ENCODE data around the gene UNC119.

The UNC119 gene

GRCh38 chr17:28519236-28519635, 33.2 kb downstream of the UNC119 start:
- no peak for DNase-seq

DNA sequence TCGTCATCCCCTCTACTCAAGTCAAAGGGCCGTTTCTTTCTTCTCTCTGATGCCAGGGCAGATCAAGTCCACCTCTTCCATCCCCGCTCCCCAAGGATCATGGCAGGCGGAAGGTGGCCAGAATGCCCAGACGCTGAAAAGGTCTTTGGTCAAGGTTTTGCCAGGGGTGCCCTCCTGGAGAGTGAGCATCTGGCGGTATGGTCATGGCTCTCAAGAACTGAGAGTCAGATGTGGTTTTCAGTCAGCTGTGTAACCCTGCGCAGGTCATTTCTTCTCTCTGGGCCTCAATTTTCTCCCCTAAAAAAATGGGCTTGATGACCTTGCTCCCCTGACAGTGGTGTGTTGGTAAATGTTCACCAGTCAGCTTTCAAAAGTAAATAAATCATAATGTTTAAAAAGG, 33.8 kb downstream of the UNC119 start:
- DNase-seq = no peak

GRCh38 chr17:28518132-28518531, 34.3 kb downstream of the UNC119 start:
- DNase-seq = no peak

DNA sequence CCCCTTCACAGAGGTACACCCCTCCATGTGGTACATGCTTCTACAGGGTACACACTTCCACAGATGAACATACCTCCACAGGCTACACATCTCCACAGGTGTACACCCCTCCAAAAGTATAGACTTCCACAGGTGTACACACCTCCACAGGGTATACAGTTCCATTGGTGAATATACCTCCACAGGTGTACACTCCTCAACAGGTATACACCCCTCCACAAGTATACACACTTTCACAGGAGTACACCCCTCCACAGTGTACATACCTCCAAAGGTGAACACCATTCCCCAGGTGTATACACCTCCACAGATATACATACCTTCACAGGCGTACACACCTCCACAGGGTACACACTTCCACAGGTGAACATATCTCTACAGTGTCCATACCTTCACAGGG, 36.9 kb downstream of the UNC119 start:
- DNase-seq = no peak

GRCh38 chr17:28514561-28515002, 37.8 kb downstream of the UNC119 start:
- no peak for DNase-seq

DNA sequence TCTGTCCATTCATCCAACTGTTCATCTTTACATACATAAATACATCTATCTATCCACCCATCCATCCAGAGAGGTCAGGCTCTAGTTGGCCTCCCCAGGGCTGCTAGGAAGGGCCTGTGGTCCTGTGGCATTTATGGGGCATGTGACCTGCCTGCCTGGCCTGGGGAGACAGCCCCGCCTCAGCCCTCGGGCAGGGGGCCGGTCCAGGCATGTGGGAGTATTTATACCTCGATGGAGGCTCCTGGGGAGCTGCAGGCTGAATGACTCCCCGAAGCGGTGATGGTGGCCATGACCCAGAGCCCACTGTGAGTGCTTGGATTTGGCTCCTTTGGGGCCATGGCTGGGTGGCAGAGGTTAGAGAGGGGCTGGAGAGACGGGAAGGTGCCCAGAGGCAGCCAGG, 38.9 kb downstream of the UNC119 start:
- DNase-seq = no peak

DNA sequence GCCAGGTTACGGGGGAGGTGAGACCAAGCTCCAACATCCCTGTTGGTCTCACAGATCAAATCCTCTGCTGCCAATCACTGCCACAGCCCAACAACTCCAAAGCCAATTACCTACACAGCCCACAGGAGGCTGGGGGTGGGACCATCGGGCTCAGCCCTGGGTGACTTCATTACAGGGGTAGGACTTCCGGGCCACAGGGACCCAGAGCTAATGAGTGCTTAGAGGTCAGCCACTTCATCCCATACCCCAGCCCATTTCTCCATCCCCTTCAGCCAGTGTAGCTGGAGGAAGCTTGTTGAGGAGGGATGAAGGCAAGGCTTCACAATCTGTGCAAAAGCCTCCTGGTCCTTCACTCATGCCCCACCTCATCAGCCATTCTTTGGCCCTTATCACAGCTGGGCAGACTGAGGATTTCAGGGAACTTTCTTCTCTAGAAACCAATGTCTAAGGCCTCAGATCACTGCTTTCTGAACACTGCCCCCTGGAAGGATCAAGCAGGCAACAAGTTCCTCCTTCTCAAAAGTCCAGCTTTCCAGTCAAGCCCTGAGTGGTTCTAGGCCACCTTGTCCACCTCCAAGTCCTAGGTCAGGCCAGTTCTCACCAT, 40.5 kb downstream of the UNC119 start:
- DNase-seq = no peak

DNA sequence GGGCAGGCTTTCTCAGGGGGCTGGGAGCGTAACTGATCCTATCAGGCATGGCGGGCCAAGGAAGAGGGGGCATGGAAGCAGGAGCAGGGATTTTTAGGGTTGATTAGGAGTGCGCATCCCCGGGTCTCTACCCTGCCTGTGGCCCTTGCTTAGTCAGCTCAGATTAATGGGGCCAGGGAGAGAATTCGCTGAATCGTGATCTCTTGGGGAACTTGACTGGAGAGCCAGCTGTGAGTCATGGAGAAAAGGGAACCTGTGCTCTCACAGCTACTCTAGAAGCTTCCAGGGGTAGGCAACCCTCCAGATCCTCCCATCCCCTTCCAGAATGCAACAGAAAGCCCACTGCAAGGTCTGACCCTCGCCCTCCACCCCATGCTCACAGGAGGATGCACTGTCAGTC, 42.6 kb downstream of the UNC119 start:
- DNase-seq = no peak

GRCh38 chr17:28508211-28508724, 44.2 kb downstream of the UNC119 start:
- no peak for DNase-seq

DNA sequence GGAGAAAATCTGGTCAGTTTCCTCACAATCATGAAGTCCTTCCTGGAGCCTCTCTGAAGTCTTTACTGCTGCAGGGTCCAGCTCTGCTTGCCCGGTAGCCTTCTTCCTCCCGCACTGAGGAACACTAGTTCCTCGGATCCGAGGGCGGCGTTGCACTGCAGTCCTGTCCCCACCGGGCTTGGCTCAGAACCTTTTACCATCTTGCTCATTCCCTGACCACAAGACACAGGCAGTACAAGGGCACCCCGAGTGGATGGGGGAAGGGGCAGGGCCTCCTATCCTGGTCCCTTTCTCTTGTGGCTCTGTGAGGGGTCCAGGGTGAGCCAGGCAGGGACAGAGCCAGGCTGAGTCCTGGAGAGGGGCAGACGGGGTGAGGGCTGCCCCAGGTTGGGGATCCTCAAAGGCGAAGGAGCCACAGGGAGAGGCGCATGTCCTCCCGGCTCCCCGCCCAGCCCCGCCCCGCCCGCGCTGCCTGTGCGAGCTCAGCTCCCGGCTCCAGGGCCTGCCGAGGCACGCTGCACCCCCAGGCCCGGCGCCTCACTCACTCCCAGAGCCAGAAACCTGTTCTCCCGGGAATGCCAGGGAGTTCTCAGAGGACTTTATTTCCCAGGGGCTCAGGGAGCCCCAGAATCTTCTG, 44.7 kb downstream of the UNC119 start:
- no peak for DNase-seq

GRCh38 chr17:28506763-28507487, 45.5 kb downstream of the UNC119 start:
- DNase-seq = no peak

DNA sequence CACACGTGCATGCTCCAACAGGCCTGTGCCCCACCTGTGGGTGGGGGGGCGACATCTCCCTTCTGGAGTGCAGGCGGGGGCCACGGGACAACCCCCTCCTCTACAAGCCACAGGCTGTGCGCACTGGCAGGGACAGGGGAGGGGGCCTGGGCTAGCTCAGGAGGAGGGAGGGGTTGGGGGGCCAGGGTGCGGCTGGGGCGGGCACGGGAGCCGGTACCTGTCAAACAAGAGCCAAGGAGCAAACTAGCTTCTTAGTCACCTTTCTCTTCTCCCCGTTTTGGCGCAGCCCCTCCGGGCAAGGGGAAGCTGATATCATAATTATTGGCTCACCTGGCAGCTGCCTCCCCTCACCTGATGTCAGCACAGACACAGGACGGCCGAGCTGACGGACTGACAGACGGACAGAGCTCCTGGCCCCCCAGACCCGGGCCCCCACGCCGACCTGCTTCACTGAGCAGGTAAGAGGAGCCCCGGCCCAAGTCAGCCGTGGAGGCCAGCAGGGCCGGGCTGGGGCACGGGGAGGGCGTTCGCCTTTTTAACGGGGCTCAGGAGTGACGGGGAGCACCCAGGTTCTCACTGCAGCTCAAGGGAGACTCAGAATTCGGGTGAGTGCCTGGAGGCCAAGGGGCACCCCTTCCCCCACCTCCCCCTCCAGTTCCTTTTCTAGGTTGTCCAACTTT, 46.3 kb downstream of the UNC119 start, which contains the start of gene FOXN1:
Gene FOXN1 (plus strand): TSS at position 363 of the 680 bp plus-strand sequence. CDS start 17,622 bp downstream, outside the sequence.
- no peak for DNase-seq

DNA sequence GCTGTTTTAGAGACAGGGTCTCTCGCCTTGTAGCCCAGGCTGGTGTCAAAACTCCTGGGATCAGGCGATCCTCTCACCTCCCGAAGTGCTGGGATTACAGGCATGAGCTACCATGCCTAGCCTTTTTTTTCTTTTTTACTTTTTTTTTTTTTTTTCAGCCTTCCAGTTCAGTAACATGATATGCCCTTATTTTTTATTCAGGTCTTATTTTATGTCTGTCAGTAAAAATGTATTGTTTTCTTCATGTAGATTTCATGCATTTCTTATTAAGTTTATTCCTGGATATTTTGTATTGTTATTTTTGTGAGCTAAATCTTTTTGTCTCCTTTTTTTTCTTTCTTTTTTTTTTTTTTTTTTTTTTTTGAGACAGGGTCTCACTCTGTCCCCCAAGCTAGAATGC, 49.0 kb downstream of the UNC119 start:
- no peak for DNase-seq

- no peak for DNase-seq
Observed at GRCh38 chr17:28501421-28502284, 50.8 kb downstream of the UNC119 start.

DNA sequence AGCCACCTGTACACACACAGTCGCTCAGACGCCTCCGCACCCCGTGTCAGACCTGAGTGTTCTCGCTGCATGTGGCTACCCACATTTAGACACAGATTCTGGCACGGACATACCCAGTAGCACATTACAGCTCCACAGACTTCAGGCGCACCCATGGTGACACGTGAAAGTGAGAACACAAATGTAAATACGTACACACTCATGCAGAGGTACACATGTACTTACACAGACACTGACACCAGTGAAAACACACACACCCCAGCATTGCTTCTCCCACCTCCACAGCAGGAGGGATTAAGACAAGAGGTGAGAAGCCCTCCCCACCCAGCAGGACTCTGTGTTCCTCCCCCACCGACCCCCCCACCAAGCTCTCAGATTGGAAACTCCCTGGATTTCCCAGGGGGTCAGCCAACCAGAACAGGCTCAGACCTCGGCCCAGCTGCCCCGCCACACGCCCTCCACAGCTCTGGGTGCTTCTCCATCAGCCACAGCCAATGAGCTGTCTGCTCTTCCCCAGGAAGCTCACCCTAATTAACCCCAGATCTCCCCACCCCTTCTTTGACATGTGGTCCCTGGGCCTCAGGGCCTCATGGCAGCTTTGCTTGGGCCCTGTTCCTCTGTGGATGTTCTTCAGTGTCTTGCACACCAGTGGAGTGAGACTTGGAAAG, 51.6 kb downstream of the UNC119 start:
- DNase-seq = no peak

- DNase-seq = no peak
Observed at GRCh38 chr17:28499684-28500357, 52.6 kb downstream of the UNC119 start.

DNA sequence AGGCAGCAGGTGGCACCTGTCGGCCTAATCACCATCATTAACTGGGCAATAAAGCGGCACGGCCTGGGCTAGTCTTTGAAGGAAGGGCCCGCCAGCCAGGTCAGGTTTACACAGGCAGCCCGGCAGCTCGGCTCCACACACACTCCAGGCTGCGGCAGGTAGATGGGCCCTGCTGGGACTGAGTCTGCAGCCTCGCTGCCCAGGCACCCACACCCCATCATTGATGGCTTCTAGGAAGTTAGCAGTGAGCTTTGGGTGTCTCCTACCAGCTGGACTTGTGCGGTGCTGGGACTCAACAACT, 53.1 kb downstream of the UNC119 start:
- DNase-seq = no peak

DNA sequence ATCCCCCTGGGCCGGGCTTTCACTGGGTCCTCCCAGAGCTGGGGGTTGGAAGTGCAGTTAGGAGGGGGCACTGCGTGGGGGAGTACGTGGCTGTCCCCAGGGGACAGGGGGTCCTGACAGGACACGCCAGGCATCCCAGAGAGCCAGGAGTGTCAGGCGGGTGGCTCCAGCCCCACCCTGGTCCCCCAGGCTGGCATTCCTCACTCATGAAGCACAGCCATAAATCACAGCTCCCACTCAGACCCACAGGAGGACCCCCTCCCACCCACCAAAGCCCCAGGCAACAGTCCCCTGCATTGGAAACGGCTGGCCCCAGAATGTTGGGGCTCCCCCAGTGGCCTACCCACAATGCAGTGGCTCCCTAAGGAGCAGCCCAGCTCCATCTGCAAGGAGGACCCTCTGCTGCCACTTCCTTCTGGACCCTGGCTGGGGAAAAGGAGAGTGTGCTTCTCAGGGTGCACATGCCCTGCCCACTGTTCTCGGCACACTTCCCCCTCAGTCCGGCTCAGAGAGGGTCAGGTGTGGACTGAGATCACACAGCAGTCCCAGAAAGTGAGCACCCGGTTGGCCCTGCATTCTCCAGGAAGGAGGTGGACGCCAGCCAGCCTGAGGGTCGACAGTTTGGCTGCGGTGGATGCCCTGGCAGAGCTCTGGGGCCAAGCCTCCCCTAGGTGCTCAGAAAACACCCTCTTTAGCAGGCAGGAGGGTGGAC, 53.6 kb downstream of the UNC119 start:
- no peak for DNase-seq

GRCh38 chr17:28497931-28498330, 54.5 kb downstream of the UNC119 start:
- DNase-seq = no peak
